Right lung (tissue), 5 donors: ENCODE data around the gene MORF4L2. TPM values are rescaled to one million over a fixed set of nuclear protein-coding genes. Genes with fewer than 3 reads are reported as not detected.
"Not testable (repeated sequence)": the region's sequence is repeated elsewhere in the genome, so short reads cannot be mapped to it uniquely, and the experiment has no call there.

Experiments
- DNase-seq, 2 donors: peaks; one replicate each; pipeline ENCODE4 v3.0.0-alpha.2; 2013
- polyA plus RNA-seq, 5 donors: library from polyadenylated mRNA; unstranded; fragments of 120-200 nt; gene quantifications; one replicate each; pipeline versions ENCODE4 v1.2.1 to v1.2.3, GENCODE V29; 2013; ENCODE audit warnings: inconsistent platforms in 1 of 5, low replicate concordance in 1 of 5; ENCODE audit not compliant: insufficient read length in 5 of 5, insufficient read depth in 1 of 5

MORF4L2 gene
- polyA plus RNA-seq, 5 donors, result 290 to 350 (median 311) TPM

- DNase-seq, result peak in 1 of 2 donors; percentile 26
Observed at GRCh38 chrX:103688946-103689345, 2.4 kb upstream of the MORF4L2 start.

DNA sequence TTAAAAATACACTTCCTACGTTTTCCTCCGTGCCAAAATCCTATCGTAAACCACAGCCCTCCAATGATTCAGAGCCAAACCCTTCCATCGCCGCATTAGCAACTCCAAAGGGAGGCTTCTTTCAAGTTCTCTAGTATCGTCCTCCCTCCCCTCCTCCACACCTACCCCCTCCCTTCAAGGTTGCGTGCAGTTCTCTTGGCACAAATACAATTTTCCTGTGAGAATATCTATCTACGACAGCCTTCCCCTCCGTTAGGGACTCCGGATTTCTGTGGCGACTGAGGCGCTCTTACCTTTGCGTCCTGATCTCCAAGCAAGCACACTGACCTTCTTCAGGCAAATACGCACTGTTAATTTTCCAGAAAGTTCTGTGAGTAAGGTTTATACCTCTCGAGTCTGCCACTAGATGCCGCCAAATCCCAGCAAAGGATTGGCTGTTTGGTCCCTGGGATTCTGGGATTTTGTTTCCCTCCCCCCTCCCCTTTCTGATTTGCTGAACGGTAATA is 1.2 kb upstream of the MORF4L2 start:
- DNase-seq, result peak; percentile 74 to 83

- DNase-seq, result peak in 1 of 2 donors; percentile 88
Observed at GRCh38 chrX:103687073-103687695, 685 bp upstream of the MORF4L2 start.

GRCh38 chrX:103685396-103685795 is 1.1 kb downstream of the MORF4L2 start:
- DNase-seq, result no peak

DNA sequence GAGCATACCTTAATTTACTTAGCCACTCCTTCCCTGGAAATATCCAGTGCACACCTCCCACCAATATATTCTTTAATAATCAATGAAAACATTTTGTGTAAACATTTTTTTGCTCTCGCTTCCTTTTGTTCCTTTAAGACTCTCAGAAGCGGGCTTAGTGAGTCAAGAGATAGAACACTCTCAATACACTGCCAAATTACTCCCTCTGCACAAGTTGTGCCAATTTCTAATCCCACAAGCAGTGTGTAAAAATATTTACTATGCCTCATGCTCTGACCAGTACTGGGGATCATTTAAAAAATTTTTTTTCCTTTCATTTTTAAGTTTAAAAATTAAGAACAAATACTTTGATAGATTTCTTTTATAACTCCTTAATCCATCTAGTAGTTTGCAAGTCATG is 5.1 kb downstream of the MORF4L2 start:
- DNase-seq, result no peak

GRCh38 chrX:103678199-103678993 is 8.1 kb downstream of the MORF4L2 start:
- DNase-seq, result no peak

DNA sequence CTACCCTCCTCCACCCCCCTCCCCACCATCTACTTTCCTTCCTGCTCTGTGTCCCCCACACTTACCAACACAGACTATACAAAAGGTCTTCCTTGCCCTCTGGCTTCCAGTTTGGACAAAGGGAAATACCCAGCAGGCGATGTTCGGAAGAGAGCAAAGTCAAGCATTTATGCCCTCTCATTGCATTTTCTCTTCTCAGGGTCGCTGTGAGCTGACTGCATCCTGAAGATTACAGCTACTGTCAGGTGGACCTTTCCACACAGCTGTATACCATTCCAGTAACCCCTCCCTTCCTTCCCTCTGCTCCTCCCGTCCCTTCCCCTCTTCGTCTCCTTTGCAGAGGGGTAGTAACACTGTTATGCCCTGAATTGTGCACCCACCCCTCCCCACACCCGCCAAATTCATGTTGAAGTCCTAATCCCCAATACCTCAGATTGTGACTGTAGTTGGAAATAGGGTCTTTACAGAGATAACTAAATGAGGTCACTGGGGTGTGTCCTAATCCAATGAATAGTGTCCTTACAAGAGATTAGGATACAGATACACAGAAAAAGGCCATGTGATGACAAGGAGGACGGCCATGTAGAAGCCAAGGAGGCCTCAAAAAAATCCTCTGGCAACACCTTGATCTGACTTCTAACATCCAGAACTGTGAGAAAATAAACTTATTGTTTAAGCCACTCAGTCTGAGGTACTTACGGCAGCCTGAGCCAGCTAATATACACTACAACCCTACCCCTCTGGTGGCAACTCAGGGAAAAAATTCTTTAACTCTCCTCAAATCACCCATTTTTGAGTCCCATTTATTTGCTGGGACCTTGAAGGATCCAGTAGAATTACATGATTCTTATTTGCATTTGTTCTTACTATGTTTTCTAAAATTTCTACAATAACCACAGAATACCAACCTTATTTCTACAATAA is 11.7 kb downstream of the MORF4L2 start:
- no peak for DNase-seq

DNA sequence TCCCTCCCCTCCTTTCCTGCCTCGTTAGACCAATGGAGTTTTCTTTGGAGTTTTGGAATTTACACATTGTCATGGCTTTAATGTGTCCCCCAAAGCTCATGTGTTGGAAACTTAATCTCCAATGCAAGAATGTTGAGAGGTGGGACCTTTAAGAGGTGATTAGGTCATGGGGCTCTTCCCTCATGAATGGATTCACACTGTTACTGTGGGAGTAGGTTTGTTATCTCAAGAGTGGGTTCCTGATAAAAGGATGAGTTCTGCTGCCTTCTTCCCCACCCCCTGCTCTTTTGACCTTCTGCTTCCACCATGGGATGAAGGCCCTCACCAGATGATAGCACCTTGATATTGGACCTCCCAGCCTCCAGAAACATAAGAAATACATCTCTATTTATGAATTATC is 16.8 kb downstream of the MORF4L2 start:
- DNase-seq, result no peak

DNA sequence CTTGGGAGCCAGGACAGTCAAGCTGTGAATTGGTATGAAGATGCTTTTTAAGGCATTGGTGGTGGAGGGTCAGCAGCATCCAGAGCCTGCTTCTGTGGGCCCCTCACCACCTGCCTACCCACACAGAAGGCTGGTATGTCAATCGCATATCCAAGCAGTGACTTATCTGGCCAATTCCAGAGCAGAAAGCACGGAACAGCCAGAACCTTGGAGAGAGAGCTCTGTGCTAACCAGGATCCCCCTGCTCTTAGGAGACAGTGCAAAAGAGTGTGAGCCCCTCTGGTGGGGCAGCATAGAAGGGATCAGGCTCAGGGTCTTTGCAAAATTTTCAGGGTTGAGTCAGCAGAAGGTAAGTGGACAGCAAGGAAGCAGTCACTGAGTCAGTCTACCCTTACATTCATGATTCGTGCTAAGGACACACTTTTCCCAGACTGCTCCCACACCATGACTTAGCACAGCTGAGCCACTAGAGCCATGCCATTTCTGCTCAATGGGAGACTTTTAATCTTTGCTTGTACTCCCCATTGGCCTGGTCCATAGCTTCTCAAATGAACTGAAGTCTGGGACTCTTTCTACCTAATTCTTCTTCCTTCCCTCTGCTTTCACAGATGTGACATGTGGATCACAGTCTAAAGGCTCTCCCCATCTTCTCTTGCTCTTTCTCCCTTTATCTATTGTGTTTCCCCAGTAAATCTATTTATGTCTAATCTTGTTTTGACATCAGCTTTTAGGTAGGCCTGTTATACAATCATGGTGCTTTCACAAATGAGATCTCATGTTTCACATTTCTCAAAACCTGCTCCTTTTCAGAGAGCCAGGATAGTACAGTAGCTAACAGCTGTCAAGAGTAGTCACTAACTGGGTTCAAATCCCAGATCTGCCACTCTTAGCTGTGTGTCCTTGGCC is 20.0 kb downstream of the MORF4L2 start:
- no peak for DNase-seq

DNA sequence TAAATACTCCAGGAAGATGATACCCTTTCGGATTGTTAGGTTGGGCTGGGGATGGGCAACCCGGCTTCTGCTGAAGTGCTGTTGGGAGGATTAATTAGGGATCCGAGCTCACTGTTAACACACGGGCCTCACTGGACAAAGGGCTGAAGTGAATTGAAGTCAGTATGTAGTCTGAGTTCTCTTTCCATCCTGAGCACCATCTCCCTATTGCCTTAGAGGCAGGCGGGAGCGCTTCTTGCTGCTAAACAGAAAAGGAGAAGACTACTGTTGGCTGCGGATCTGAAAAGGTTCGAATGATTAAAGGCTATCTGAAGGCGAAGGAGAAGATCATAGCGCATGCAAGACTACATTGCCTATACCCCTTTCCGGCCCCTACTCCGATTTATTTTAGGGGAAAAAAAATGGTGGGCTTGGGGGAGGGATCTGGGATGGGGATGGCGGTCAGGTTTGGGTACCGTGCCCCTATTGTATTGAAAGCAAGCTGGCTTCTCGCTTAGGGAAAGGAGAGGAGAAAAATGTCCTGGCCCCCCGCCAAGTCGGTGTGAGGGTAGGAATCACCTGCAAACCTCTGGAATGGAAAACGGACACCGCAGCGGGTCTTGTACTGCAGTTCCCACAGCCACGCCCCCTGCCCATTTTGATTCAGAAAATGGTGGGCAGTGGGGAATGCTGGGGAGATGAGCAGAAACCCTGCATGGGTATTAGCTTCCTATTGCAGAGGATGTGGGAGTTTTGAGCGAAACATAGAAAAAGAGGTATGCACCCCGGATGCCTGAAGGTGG is 22.3 kb downstream of the MORF4L2 start:
- DNase-seq, result no peak

DNA sequence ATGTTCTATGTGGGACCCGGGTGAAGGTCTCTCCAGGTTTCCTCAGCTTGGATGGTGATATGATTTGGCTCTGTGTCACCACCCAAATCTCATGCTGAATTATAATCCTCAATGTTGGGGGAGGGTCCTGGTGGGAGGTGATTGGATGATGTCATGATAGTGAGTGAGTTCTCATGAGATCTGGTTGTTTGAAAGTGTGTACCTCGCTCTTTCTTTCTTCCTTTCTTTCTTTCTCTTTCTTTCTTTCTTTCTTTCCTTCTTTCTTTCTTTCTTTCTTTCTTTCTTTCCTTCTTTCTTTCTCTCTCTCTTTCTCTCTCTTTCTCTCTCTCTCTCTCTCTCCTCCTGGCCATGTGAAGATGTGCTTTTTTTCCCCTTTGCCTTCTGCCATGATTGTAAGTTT is 27.0 kb downstream of the MORF4L2 start:
- not testable (repeated sequence) for DNase-seq

DNA sequence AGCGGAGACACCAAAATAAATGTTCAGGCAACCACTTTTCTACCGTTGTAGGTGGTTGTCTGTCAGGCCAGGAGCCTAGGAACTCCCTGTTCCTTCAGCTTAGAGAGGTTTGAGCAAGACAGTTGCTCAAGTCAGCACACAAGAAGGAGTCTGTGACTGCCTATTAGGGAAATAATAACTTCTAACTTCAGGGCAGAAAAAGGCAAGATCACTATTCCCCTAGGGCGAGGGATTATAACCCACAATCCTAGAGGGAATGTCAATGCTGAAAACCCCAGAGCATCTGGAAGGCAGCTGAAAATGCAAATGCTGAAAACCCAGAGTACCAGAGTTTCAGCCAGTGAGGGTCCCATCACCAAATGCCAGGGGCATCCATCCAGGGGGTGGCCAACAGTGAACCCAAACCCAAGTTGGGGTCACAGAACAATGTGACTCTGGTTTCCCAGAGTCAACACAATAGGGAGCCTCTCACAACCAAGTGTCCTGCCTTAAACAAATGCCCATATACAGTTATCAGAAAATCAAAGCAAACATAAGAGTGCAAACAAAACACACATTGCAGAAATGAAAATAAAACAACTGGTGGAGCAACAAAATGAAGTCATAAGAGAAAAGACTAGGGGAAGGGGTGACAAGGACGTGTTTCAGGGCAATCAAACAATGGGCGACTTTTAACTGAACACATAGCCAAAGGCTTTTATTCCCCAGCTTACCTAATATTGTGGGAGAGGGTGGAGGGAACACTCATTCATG is 27.6 kb downstream of the MORF4L2 start:
- no peak for DNase-seq

DNA sequence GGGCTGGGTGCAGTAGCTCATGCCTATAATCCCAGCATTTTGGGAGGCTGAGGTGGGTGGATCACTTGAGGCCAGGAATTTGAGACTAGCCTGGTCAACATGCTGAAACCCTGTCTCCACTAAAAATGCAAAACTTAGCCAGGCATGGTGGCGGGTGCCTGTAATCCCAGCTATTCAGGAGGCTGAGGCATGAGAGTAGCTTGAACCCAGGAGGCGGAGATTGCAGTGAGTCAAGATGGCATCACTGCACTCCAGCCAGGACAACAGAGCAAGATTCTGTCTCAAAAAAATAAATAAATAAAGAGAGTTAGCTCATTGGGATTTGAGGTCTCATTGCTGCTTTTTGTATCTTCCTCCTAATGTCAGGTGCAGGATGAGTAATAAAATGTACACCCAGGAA is 29.4 kb downstream of the MORF4L2 start:
- not testable (repeated sequence) for DNase-seq

- DNase-seq, result no peak
Observed at GRCh38 chrX:103656617-103657016, 29.9 kb downstream of the MORF4L2 start.

DNA sequence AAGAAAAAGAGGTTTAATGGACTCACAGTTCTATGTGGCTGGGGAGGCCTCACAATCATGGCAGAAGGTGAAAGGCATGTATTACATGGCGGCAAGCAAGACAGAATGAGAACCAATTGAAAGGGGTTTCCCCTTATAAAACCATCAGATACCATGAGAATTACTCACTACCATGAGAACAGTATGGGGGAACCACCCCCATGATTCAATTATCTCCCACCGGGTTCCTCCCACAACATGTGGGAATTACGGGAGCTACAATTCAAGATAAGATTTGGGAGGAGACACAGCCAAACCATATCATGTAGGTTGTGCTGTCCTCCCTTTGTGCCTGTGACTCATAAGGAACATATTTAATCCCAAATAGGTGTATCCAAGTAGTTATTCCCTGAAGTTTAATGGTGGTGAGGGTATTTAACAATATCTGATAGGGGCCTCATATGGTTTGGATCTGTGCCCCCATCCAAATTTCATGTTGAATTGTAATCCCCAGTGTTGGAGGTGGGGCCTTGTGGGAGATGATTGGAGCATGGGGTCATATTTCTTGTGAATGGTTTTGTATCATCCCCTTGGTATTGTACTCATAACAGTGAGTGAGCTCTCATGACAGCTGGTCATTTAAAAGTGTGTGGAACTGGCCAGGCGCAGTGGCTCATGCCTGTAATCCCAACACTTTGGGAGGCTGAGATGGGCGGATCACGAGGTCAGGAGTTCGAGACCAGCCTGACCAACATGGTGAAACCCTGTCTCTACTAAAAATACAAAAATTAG is 31.1 kb downstream of the MORF4L2 start:
- not testable (repeated sequence) for DNase-seq

GRCh38 chrX:103651151-103651773 is 35.2 kb downstream of the MORF4L2 start:
- peak; percentile 7 to 10 for DNase-seq

- no peak for DNase-seq
Observed at GRCh38 chrX:103647630-103648029, 38.9 kb downstream of the MORF4L2 start.

DNA sequence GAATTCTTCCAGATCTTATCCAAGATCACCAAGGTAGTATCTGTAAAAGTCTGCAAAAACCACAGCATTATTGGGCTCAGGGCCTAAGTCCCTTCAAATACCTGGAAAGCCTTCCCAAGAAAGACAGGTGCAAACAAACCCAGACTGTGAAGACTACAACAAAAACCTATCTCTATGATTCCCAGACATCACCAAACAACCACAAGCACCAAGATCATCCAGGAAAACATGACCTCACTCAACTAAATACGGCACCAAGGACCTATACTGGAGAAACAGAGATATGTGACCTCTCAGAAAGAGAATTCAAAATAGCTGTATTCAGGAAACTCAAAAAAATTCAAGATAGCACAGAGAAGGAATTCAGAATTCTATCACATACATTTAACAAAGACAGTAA is 42.4 kb downstream of the MORF4L2 start:
- DNase-seq, result no peak
